HepG2 (cell line): ENCODE results near the gene PLA2G12B. TPM values are rescaled to one million over a fixed set of nuclear protein-coding genes. Genes with fewer than 3 reads are reported as not detected.
A peak's percentile ranks its signal among the peaks of the same experiment; 100 is the strongest.

Experiments used
- ATF5 ChIP-seq: sonication (generic); formaldehyde crosslinking; IDR thresholded peaks from 2 replicates; pipeline ENCODE4 v1.4.0; 2020; ENCODE audit warnings: mild to moderate bottlenecking, low read depth, missing genetic modification reagents
- MAFF ChIP-seq: IDR thresholded peaks from 2 replicates; pipeline ENCODE4 v1.6.1; 2011; ENCODE audit warnings: low read depth, low read length, improper control_type of control experiment
- MAFK ChIP-seq, 2 experiments: IDR thresholded peaks in 1 of 2; conservative IDR thresholded peaks in 1 of 2; 2 replicates each; pipeline ENCODE4 v1.6.1; 2011; ENCODE audit warnings: improper control_type of control experiment in 2 of 2, low read length in 2 of 2
- SMAD1 ChIP-seq: sonication (generic); formaldehyde crosslinking; IDR thresholded peaks from 2 replicates; pipeline ENCODE4 v1.4.0; 2020; ENCODE audit warnings: missing genetic modification reagents, low read depth, mild to moderate bottlenecking, borderline replicate concordance
- polyA plus RNA-seq, 8 experiments: library from polyadenylated mRNA; depleted of rRNA in 3 of 8; stranded (reverse) in 7 of 8; unstranded in 1 of 8; fragments of >200 nt; fragmentation: Illumina TruSeq in 4 of 8; extraction: Trizol in 4 of 8; gene quantifications; 2 replicates each; pipeline versions ENCODE4 v1.2.1 to v1.2.3, GENCODE V29; 2011 to 2016; ENCODE audit warnings: low read depth in 4 of 8, missing spikeins in 1 of 8, mixed read lengths in 1 of 8; ENCODE audit not compliant: insufficient read depth in 1 of 8
- total RNA-seq, 5 experiments: library from RNA; depleted of rRNA; stranded (reverse); fragments of >200 nt; fragmentation: Illumina TruSeq; extraction: Trizol; gene quantifications; 2 replicates each; pipeline ENCODE4 v1.2.3, GENCODE V29; 2016; ENCODE audit warnings: low read depth in 1 of 5

PLA2G12B gene
- total and polyA plus RNA-seq, 2 of the 13 experiments (the other 11 are each of a cell fraction or from before 2014, with no cell fraction given) = 7.7 to 38.0 TPM

DNA sequence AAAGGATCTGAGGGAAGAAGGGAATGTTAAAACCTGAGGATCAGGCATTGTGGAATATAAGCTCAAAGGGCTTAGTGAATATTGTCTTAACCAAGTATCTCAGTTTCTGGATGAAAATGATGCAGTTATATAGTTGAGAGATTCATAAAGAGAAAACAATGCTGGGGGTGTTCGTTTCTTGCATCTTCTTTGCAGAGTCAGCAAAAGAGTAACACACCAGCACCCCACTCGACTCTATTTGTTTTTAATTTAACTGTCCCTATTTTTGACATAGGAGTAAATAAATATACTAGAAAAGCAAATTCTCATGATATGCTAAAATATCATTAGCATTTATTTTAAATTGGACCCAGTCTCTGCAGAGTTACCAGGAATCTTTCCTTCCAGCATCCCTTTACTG is 68.7 kb downstream of the PLA2G12B start (continued):
- no peak for TF ChIP-seq ATF5 (CRISPR knock-in tag)
- no peak for TF ChIP-seq SMAD1 (CRISPR knock-in tag)
- TF ChIP-seq MAFF = peak; percentile 72
- TF ChIP-seq MAFK (conservative IDR thresholded peaks at IDR 0.05 in 1 of 2, IDR thresholded peaks at IDR 0.05 in 1 of 2; ENCODE audit: low read length in 2 of 2) = peak; percentile 59 to 89; a peak in 3 of 4 replicates
- TF ChIP-seq, all 625 proteins: peak for 2

Other genes with a start within 250 kb of the PLA2G12B start
- gene OIT3, start 61.1 kb downstream of the PLA2G12B start, total RNA-seq (2016; rRNA removed; fragmentation: Illumina TruSeq; extraction: Trizol) = not detected in 2 replicates
- not detected in 2 replicates for gene OIT3, start 61.1 kb downstream of the PLA2G12B start, polyA plus RNA-seq (2011; rRNA removed)
- 39.0 and 63.1 TPM in 2 replicates for gene P4HA1, start 142.1 kb upstream of the PLA2G12B start, total RNA-seq (2016; rRNA removed; fragmentation: Illumina TruSeq; extraction: Trizol)
- gene P4HA1, start 142.1 kb upstream of the PLA2G12B start, polyA plus RNA-seq (2011; rRNA removed) = 137 and 196 TPM in 2 replicates
- gene NUDT13, start 155.6 kb upstream of the PLA2G12B start, total RNA-seq (2016; rRNA removed; fragmentation: Illumina TruSeq; extraction: Trizol) = 2.5 and 4.2 TPM in 2 replicates
- gene NUDT13, start 155.6 kb upstream of the PLA2G12B start, polyA plus RNA-seq (2011; rRNA removed) = 5.0 and 6.5 TPM in 2 replicates
- gene ECD, start 213.2 kb upstream of the PLA2G12B start, total RNA-seq (2016; rRNA removed; fragmentation: Illumina TruSeq; extraction: Trizol) = 27.6 and 41.8 TPM in 2 replicates
- gene ECD, start 213.2 kb upstream of the PLA2G12B start, polyA plus RNA-seq (2011; rRNA removed) = 17.4 and 21.5 TPM in 2 replicates
- 9.1 and 9.3 TPM in 2 replicates for gene FAM149B1, start 213.3 kb upstream of the PLA2G12B start, total RNA-seq (2016; rRNA removed; fragmentation: Illumina TruSeq; extraction: Trizol)
- gene FAM149B1, start 213.3 kb upstream of the PLA2G12B start, polyA plus RNA-seq (2011; rRNA removed) = 14.7 and 16.8 TPM in 2 replicates